K562 (cell line): Measurements from ENCODE around the gene FTO. TPM values are rescaled to one million over a fixed set of nuclear protein-coding genes. Genes with fewer than 3 reads are reported as not detected.

Experiments used
- ATAC-seq: fragments of 200-7000 bp; cut with Tn5 transposase; 3 replicates; pipeline ENCODE4 v1.9.1; 2020; ENCODE audit warnings: moderate library complexity
- BruUV-seq: library from RNA; stranded (reverse); fragments of 400-500 nt; replicated peaks from 2 replicates; lab custom pipeline; 2021; lab: Mats Ljungman, UMichigan
- CTCF ChIA-PET: fragments of 300-600 bp; formaldehyde crosslinking; extraction: SDS; loops from one replicate; lab custom pipeline; 2021; ENCODE audit warnings: low intra/inter-chr PET ratio; lab: Yijun Ruan, JAX
- POLR2A ChIA-PET: fragments of 300-600, 350-650 bp; sonication (Branson Sonifier 250); formaldehyde crosslinking; extraction: SDS; loops from one replicate; lab custom pipeline; 2021; ENCODE audit warnings: antibody characterized with exemption, inconsistent platforms; lab: Yijun Ruan, JAX
- DNase-seq, 4 experiments: peaks; one replicate each; pipeline versions ENCODE4 v3.0.0 to v3.0.0-alpha.2; 2011 to 2018; ENCODE audit warnings: low spot score in 3 of 4, mixed read lengths in 3 of 4; ENCODE audit errors: extremely low read depth in 1 of 4
- FAIRE-seq: peaks from 2 replicates; lab custom pipeline; 2011; peaks lifted over from hg19 to GRCh38; lab: Jason Lieb, UNC
- H2AFZ ChIP-seq: 2 replicates; pipeline ENCODE4 v1.6.0; 2011; ENCODE audit warnings: low read depth, low read length, control low read depth, inconsistent platforms
- H3K27ac ChIP-seq: fragments of 200-600 bp; 3 replicates; pipeline ENCODE4 v1.8.0; 2011; ENCODE audit warnings: low read depth, mild to moderate bottlenecking, control low read depth, inconsistent platforms, low read length, moderate library complexity, mixed read lengths; ENCODE audit errors: extremely low read depth
- H3K27me3 ChIP-seq, 2 experiments: fragments of 300-600 bp in 1 of 2; 2 replicates in 1 of 2; 3 replicates in 1 of 2; pipeline versions ENCODE4 v1.6.0 to v1.8.0; 2011; ENCODE audit warnings: inconsistent platforms in 2 of 2, low read length in 2 of 2, mild to moderate bottlenecking in 1 of 2, mixed read lengths in 1 of 2, moderate library complexity in 1 of 2; ENCODE audit not compliant: control insufficient read depth in 2 of 2, insufficient read depth in 2 of 2
- H3K36me3 ChIP-seq: fragments of 300-600 bp; 3 replicates; pipeline ENCODE4 v1.8.0; 2011; ENCODE audit warnings: mild to moderate bottlenecking, low read length, inconsistent platforms; ENCODE audit not compliant: control insufficient read depth, insufficient read depth
- H3K4me1 ChIP-seq, 2 experiments: fragments of 200-600 bp in 1 of 2; replicated peaks in 1 of 2; 2 replicates in 1 of 2; 3 replicates in 1 of 2; pipeline versions ENCODE4 v1.5.1 to v1.8.0; 2011; ENCODE audit warnings: inconsistent platforms in 2 of 2, low read length in 2 of 2, mild to moderate bottlenecking in 1 of 2, mixed read lengths in 1 of 2, moderate library complexity in 1 of 2; ENCODE audit not compliant: control insufficient read depth in 2 of 2, insufficient read depth in 2 of 2
- H3K4me2 ChIP-seq: 2 replicates; pipeline ENCODE4 v1.6.1; 2011; ENCODE audit warnings: low read length, control low read depth, inconsistent platforms, mixed read lengths; ENCODE audit not compliant: insufficient read depth
- H3K4me3 ChIP-seq: fragments of 200-600 bp; sonication (generic), shearing (Covaris generic); 2 replicates; pipeline ENCODE4 v1.5.1; 2016; ENCODE audit warnings: control low read depth, inconsistent platforms
- H3K79me2 ChIP-seq: fragments of 200-600 bp; 3 replicates; pipeline ENCODE4 v1.8.0; 2011; ENCODE audit warnings: low read length, inconsistent platforms; ENCODE audit not compliant: control insufficient read depth, insufficient read depth
- H3K9ac ChIP-seq, 2 experiments: 2 replicates each; pipeline versions ENCODE4 v1.6.0 to v1.6.1; 2011; ENCODE audit warnings: low read depth in 2 of 2, low read length in 2 of 2, control low read depth in 1 of 2, inconsistent platforms in 1 of 2, mild to moderate bottlenecking in 1 of 2, mixed read lengths in 1 of 2; ENCODE audit not compliant: insufficient read depth in 1 of 2
- H3K9me1 ChIP-seq: one replicate; pipeline ENCODE4 v1.6.0; 2011; ENCODE audit warnings: inconsistent platforms, mild to moderate bottlenecking, low read length, moderate library complexity; ENCODE audit not compliant: control insufficient read depth, insufficient read depth
- H3K9me3 ChIP-seq: replicated peaks from 2 replicates; pipeline ENCODE4 v1.5.1; 2011; ENCODE audit warnings: low read depth, low read length, inconsistent platforms; ENCODE audit not compliant: control insufficient read depth, insufficient read depth
- H4K20me1 ChIP-seq: replicated peaks from 2 replicates; pipeline ENCODE4 v1.6.1; 2011; ENCODE audit warnings: low read length, inconsistent platforms, mixed read lengths; ENCODE audit not compliant: control insufficient read depth, insufficient read depth
- GTF2A2 ChIP-seq: IDR thresholded peaks from 2 replicates; pipeline ENCODE4 v1.6.1; 2016; ENCODE audit warnings: mild to moderate bottlenecking, missing genetic modification characterization, missing compliant biosample characterization
- RBM14 ChIP-seq: fragments of 200-400 bp; formaldehyde crosslinking; IDR thresholded peaks from 2 replicates; pipeline ENCODE4 v1.6.1; 2018; ENCODE audit warnings: low read depth, mild to moderate bottlenecking, low read length, moderate library complexity, borderline replicate concordance; ENCODE audit not compliant: insufficient read depth
- TEAD1 ChIP-seq, 2 experiments: fragments of 450-650 bp in 1 of 2; sonication (generic) in 1 of 2; formaldehyde crosslinking; IDR thresholded peaks; 2 replicates each; pipeline versions ENCODE4 v1.4.0 to v1.8.0; 2020 to 2022; ENCODE audit warnings: mild to moderate bottlenecking in 2 of 2, missing genetic modification reagents in 1 of 2
- ZBTB9 ChIP-seq: fragments of 450-650 bp; formaldehyde crosslinking; IDR thresholded peaks from 2 replicates; pipeline ENCODE4 v1.4.0; 2020; ENCODE audit warnings: mild to moderate bottlenecking, moderate library complexity
- ZNF431 ChIP-seq: sonication (generic); formaldehyde crosslinking; IDR thresholded peaks from 2 replicates; pipeline ENCODE4 v1.8.0; 2022; ENCODE audit warnings: mild to moderate bottlenecking, missing genetic modification reagents
- ZNF695 ChIP-seq: fragments of 450-650 bp; formaldehyde crosslinking; IDR thresholded peaks from 2 replicates; pipeline ENCODE4 v1.4.0; 2020; ENCODE audit warnings: mild to moderate bottlenecking, moderate library complexity
- WGBS: fragments of 100-300 bp; shearing (Covaris generic); methylation state at CpG from one replicate; pipeline ENCODE4 v1.1.6; 2016; ENCODE audit warnings: low coverage, mixed read lengths; ENCODE audit not compliant: insufficient coverage; ENCODE audit errors: missing lambda C conversion rate; 5-methylcytosine and 5-hydroxymethylcytosine counted together
- in situ Hi-C: fragments of 300-500 bp; cut with MboI; formaldehyde crosslinking; loops from 4 replicates; pipeline ENCODE4 v1.15.0; 2018; ENCODE audit warnings: inconsistent platforms, mixed read lengths
- intact Hi-C: fragments of 100-400 bp; cut with micrococcal nuclease; formaldehyde crosslinking; loops from 2 replicates; pipeline ENCODE4 v1.14.2; 2022
- polyA plus RNA-seq, 8 experiments: library from polyadenylated mRNA; depleted of rRNA in 4 of 8; stranded (reverse) in 5 of 8; unstranded in 3 of 8; fragments of >200 nt; fragmentation: Nextera tagmentation in 2 of 8; fragmentation: Illumina TruSeq in 1 of 8; extraction: Ambion mirVana in 2 of 8; extraction: Trizol in 1 of 8; gene quantifications; 2 replicates each; pipeline versions ENCODE4 v1.2.1 to v1.2.3, GENCODE V29; 2011 to 2014; ENCODE audit warnings: inconsistent platforms in 1 of 8, missing spikeins in 1 of 8
- total RNA-seq, 7 experiments: library from RNA; depleted of rRNA in 6 of 7; stranded (reverse); fragments of >200 nt in 6 of 7; fragmentation: Illumina TruSeq in 2 of 7; extraction: Trizol in 2 of 7; gene quantifications; 2 replicates each; pipeline versions ENCODE4 v1.2.1 to v1.2.3, GENCODE V29; 2011 to 2021; ENCODE audit warnings: low replicate concordance in 1 of 7
- TF ChIP-seq, protein P1 (sequence below), 2 experiments: fragments of 450-650 bp; conservative IDR thresholded peaks; 2 replicates each; pipeline ENCODE4 v1.6.1; 2017; ENCODE audit warnings: mild to moderate bottlenecking in 2 of 2, moderate library complexity in 2 of 2
- TF ChIP-seq, protein P2 (sequence below): fragments of 450-650 bp; IDR thresholded peaks from 2 replicates; pipeline ENCODE4 v1.6.1; 2018; ENCODE audit not compliant: partially characterized antibody

Gene FTO
- total and polyA plus RNA-seq, 9 of the 15 experiments (the other 6 are each of a cell fraction or from before 2014, with no cell fraction given): 11.3 to 27.7 (median 25.5) TPM

DNA sequence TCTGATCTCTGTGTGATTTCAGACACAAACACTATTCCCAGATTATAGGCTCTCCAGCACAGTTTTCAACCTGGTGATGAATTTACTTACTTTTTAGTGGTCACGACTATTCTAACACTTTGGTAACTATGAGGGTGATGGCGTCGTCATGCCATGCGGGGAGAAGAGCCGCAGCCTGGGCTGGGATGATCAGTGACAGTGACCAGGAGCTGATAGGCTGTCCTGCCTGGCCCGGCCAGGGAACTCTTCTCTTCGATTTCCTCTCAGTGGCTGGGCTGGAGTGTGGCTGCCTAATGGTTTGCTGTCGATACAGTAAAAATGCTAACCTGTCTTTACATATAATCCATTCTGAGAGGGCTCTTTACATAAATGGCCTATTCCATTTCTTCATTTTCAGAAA, 469.5 kb downstream of the FTO start:
- no peaks in the 10 kb centered on the region for H3K9me3 ChIP-seq
- BruUV-seq: no TSS peak
- ChIA-PET CTCF (no interaction called here), POLR2A (no interaction called here)
- no peak for DNase-seq
- H3K4me3 ChIP-seq: no peak overlapping the region
- H4K20me1 ChIP-seq: no peaks in the 10 kb centered on the region
- no peaks in the 10 kb centered on the region for H3K36me3 ChIP-seq
- 2% methylated on average over 8 of the region's 8 CpGs for WGBS
- H2AFZ ChIP-seq: no peak overlapping the region
- ATAC-seq: no peak
- TF ChIP-seq ZNF695 (no peak), ZNF431 (CRISPR knock-in tag) (no peak), TEAD1 (CRISPR knock-in tag; IDR thresholded peaks at IDR 0.05) (no peak), GTF2A2 (tag) (no peak), RBM14 (no peak), ZBTB9 (no peak)
- TF ChIP-seq, protein P1, sequence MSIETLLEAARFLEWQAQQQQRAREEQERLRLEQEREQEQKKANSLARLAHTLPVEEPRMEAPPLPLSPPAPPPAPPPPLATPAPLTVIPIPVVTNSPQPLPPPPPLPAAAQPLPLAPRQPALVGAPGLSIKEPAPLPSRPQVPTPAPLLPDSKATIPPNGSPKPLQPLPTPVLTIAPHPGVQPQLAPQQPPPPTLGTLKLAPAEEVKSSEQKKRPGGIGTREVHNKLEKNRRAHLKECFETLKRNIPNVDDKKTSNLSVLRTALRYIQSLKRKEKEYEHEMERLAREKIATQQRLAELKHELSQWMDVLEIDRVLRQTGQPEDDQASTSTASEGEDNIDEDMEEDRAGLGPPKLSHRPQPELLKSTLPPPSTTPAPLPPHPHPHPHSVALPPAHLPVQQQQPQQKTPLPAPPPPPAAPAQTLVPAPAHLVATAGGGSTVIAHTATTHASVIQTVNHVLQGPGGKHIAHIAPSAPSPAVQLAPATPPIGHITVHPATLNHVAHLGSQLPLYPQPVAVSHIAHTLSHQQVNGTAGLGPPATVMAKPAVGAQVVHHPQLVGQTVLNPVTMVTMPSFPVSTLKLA (conservative IDR thresholded peaks at IDR 0.05): no peak
- TF ChIP-seq, protein P2, sequence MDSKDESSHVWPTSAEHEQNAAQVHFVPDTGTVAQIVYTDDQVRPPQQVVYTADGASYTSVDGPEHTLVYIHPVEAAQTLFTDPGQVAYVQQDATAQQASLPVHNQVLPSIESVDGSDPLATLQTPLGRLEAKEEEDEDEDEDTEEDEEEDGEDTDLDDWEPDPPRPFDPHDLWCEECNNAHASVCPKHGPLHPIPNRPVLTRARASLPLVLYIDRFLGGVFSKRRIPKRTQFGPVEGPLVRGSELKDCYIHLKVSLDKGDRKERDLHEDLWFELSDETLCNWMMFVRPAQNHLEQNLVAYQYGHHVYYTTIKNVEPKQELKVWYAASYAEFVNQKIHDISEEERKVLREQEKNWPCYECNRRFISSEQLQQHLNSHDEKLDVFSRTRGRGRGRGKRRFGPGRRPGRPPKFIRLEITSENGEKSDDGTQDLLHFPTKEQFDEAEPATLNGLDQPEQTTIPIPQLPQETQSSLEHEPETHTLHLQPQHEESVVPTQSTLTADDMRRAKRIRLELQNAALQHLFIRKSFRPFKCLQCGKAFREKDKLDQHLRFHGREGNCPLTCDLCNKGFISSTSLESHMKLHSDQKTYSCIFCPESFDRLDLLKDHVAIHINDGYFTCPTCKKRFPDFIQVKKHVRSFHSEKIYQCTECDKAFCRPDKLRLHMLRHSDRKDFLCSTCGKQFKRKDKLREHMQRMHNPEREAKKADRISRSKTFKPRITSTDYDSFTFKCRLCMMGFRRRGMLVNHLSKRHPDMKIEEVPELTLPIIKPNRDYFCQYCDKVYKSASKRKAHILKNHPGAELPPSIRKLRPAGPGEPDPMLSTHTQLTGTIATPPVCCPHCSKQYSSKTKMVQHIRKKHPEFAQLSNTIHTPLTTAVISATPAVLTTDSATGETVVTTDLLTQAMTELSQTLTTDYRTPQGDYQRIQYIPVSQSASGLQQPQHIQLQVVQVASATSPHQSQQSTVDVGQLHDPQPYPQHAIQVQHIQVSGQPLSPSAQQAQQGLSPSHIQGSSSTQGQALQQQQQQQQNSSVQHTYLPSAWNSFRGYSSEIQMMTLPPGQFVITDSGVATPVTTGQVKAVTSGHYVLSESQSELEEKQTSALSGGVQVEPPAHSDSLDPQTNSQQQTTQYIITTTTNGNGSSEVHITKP: no peak
- no peak overlapping the region for H3K27ac ChIP-seq
- no peak for FAIRE-seq
- H3K4me1 ChIP-seq: no peaks in the 10 kb centered on the region; a peak in 1 of 5 replicates
- H3K27me3 ChIP-seq: peaks cover 36 to 57% of the 10 kb centered on the region in 2 experiments
- intact Hi-C loops: no loop called here
- H3K4me2 ChIP-seq: no peak overlapping the region
- no peaks in the 10 kb centered on the region for H3K79me2 ChIP-seq
- no peaks in the 10 kb centered on the region for H3K9me1 ChIP-seq
- in situ Hi-C loops: no loop called here
- H3K9ac ChIP-seq: no peak overlapping the region
